ENCODE results near the gene EEFSEC. TPM values are rescaled to one million over a fixed set of nuclear protein-coding genes. Genes with fewer than 3 reads are reported as not detected.

EEFSEC gene
- total RNA-seq, 1 donor = 5.1 TPM

- H3K79me2 ChIP-seq (ENCODE audit: insufficient read depth, low read length) = no peaks in the 10 kb centered on the region
- H3K27me3 ChIP-seq (ENCODE audit: insufficient read depth, low read length) = no peaks in the 10 kb centered on the region
- TF ChIP-seq, protein P1, sequence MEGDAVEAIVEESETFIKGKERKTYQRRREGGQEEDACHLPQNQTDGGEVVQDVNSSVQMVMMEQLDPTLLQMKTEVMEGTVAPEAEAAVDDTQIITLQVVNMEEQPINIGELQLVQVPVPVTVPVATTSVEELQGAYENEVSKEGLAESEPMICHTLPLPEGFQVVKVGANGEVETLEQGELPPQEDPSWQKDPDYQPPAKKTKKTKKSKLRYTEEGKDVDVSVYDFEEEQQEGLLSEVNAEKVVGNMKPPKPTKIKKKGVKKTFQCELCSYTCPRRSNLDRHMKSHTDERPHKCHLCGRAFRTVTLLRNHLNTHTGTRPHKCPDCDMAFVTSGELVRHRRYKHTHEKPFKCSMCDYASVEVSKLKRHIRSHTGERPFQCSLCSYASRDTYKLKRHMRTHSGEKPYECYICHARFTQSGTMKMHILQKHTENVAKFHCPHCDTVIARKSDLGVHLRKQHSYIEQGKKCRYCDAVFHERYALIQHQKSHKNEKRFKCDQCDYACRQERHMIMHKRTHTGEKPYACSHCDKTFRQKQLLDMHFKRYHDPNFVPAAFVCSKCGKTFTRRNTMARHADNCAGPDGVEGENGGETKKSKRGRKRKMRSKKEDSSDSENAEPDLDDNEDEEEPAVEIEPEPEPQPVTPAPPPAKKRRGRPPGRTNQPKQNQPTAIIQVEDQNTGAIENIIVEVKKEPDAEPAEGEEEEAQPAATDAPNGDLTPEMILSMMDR (IDR thresholded peaks at IDR 0.05; ENCODE audit: extremely low read depth, low read depth, low read length) = no peak
- no peak overlapping the region for H3K27ac ChIP-seq (ENCODE audit: low read depth, low read length)
- no peak overlapping the region for H2AFZ ChIP-seq (ENCODE audit: low read length)
- no peak overlapping the region for H3K4me3 ChIP-seq (ENCODE audit: insufficient read depth, low read length)
- no peaks in the 10 kb centered on the region for H3K4me1 ChIP-seq (ENCODE audit: insufficient read depth, low read length)
- H3K4me2 ChIP-seq (ENCODE audit: insufficient read depth, low read length) = no peak overlapping the region
- no peak for DNase-seq (ENCODE audit: insufficient read length, low spot score, missing footprints)
- H3K9me3 ChIP-seq (ENCODE audit: low read depth, low read length) = no peaks in the 10 kb centered on the region
- no peaks in the 10 kb centered on the region for H3K36me3 ChIP-seq (ENCODE audit: insufficient read depth, low read length)
- H4K20me1 ChIP-seq (ENCODE audit: insufficient read depth, low read length) = peaks cover 2% of the 10 kb centered on the region
Measured at GRCh38 chr3:128313071-128313725, 159.9 kb downstream of the EEFSEC start.

DNA sequence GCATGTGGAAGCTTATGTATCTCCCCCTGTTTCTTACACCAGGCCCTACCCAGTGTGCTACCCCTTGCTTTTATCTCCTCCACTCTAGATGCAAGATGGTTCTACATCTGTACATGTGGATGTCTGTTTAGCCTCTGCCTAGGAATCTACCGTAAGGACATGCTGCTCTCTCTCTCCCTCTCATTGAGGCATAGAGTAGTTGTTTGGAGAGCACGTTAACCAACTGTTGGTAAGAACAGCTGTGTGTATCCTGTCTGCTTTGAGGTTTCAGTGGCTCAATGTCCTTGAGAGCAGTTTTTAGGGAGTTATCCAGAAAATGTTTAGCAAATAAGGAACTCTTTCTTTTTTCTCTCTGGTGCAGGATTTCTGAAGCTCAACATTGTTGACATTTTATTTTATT, 160.7 kb downstream of the EEFSEC start:
- Histone ChIP-seq H3K4me1 (ENCODE audit: insufficient read depth, low read length) (no peaks in the 10 kb centered on the region), H3K4me3 (ENCODE audit: insufficient read depth, low read length) (no peak overlapping the region), H4K20me1 (ENCODE audit: insufficient read depth, low read length) (peaks cover 2% of the 10 kb centered on the region), H3K79me2 (ENCODE audit: insufficient read depth, low read length) (no peaks in the 10 kb centered on the region), H3K27me3 (ENCODE audit: insufficient read depth, low read length) (no peaks in the 10 kb centered on the region), H3K4me2 (ENCODE audit: insufficient read depth, low read length) (no peak overlapping the region), H3K9me3 (ENCODE audit: low read depth, low read length) (no peaks in the 10 kb centered on the region), H2AFZ (ENCODE audit: low read length) (no peak overlapping the region), H3K27ac (ENCODE audit: low read depth, low read length) (no peak overlapping the region), H3K36me3 (ENCODE audit: insufficient read depth, low read length) (no peaks in the 10 kb centered on the region)
- TF ChIP-seq, protein P1 (IDR thresholded peaks at IDR 0.05; ENCODE audit: extremely low read depth, low read depth, low read length) = no peak
- DNase-seq (ENCODE audit: insufficient read length, low spot score, missing footprints) = no peak

- Histone ChIP-seq H3K4me3 (ENCODE audit: insufficient read depth, low read length) (no peak overlapping the region), H3K36me3 (ENCODE audit: insufficient read depth, low read length) (no peaks in the 10 kb centered on the region), H3K79me2 (ENCODE audit: insufficient read depth, low read length) (no peaks in the 10 kb centered on the region), H3K27me3 (ENCODE audit: insufficient read depth, low read length) (no peaks in the 10 kb centered on the region), H3K4me2 (ENCODE audit: insufficient read depth, low read length) (no peak overlapping the region), H3K9me3 (ENCODE audit: low read depth, low read length) (no peaks in the 10 kb centered on the region), H2AFZ (ENCODE audit: low read length) (no peak overlapping the region), H3K4me1 (ENCODE audit: insufficient read depth, low read length) (no peaks in the 10 kb centered on the region), H4K20me1 (ENCODE audit: insufficient read depth, low read length) (peaks cover 2% of the 10 kb centered on the region), H3K27ac (ENCODE audit: low read depth, low read length) (no peak overlapping the region)
- no peak for DNase-seq (ENCODE audit: insufficient read length, low spot score, missing footprints)
- TF ChIP-seq, protein P1 (IDR thresholded peaks at IDR 0.05; ENCODE audit: extremely low read depth, low read depth, low read length) = no peak
Measured at GRCh38 chr3:128315313-128315712, 162.0 kb downstream of the EEFSEC start.

GRCh38 chr3:128316481-128316891, 163.2 kb downstream of the EEFSEC start:
- no peak overlapping the region for H3K4me3 ChIP-seq (ENCODE audit: insufficient read depth, low read length)
- no peak overlapping the region for H3K27ac ChIP-seq (ENCODE audit: low read depth, low read length)
- H3K9me3 ChIP-seq (ENCODE audit: low read depth, low read length) = no peaks in the 10 kb centered on the region
- H3K4me1 ChIP-seq (ENCODE audit: insufficient read depth, low read length) = no peaks in the 10 kb centered on the region
- peaks cover 1% of the 10 kb centered on the region for H4K20me1 ChIP-seq (ENCODE audit: insufficient read depth, low read length)
- no peaks in the 10 kb centered on the region for H3K36me3 ChIP-seq (ENCODE audit: insufficient read depth, low read length)
- no peak overlapping the region for H2AFZ ChIP-seq (ENCODE audit: low read length)
- no peaks in the 10 kb centered on the region for H3K79me2 ChIP-seq (ENCODE audit: insufficient read depth, low read length)
- no peak for DNase-seq (ENCODE audit: insufficient read length, low spot score, missing footprints)
- H3K27me3 ChIP-seq (ENCODE audit: insufficient read depth, low read length) = no peaks in the 10 kb centered on the region
- H3K4me2 ChIP-seq (ENCODE audit: insufficient read depth, low read length) = no peak overlapping the region
- TF ChIP-seq, protein P1 (IDR thresholded peaks at IDR 0.05; ENCODE audit: extremely low read depth, low read depth, low read length) = no peak
